Measurements from ENCODE around the gene ENPP7.

ENPP7 gene, protein sequence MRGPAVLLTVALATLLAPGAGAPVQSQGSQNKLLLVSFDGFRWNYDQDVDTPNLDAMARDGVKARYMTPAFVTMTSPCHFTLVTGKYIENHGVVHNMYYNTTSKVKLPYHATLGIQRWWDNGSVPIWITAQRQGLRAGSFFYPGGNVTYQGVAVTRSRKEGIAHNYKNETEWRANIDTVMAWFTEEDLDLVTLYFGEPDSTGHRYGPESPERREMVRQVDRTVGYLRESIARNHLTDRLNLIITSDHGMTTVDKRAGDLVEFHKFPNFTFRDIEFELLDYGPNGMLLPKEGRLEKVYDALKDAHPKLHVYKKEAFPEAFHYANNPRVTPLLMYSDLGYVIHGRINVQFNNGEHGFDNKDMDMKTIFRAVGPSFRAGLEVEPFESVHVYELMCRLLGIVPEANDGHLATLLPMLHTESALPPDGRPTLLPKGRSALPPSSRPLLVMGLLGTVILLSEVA

DNA sequence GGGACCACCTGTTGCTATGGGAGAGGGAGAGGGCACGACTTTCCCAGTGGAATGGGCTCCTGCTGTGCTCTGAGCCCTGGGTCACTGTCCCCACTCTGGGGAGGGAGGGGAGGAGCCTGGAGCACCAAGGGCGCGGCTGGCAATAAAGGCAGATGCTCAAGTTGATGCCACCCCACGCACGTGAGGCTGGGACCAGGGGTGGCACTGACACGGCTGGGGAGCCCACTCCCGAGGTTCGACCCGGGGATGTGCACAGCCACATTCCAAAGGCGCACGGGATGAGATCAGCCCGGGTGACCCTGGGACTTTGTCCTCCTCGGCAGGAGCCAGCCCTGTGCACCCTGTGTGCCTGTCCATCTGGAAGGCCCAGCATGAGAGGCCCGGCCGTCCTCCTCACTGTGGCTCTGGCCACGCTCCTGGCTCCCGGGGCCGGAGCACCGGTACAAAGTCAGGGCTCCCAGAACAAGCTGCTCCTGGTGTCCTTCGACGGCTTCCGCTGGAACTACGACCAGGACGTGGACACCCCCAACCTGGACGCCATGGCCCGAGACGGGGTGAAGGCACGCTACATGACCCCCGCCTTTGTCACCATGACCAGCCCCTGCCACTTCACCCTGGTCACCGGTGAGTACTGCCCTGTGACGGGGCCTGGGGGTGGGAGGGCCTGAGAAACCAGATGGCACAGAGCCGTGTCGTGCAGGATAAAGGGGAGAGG lies at the start of gene ENPP7:
ENPP7 (plus strand) TSS at position 175 of the 715 bp plus-strand sequence; CDS start at position 372, 197 bp downstream.
- no peak for DNase-seq

DNA sequence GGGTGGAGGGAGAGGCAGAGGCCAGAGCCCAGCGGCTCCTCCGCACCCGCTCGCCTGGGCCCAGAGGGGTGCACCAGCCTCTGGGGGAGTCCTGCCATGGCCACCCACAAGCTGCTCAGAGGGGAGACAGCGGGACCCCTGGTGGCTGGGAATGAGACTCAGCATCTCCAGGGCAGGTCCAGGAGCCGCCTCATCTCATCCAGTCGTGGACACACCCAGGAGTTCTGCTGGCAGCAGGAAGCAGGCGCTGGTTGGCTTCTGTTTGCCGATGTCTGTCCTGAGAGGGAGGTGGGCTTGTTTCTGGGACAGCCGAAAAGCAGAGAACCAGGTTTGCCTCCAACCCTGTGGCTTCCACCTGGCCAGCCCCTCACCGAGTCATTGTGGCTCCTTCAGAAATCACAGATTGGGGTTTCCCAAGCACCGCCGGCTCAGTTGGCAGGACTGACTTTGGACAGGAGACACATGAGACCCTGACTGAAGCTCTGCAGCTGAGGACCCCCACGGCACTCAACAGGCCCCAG lies 49.6 kb upstream of the ENPP7 start:
- no peak for DNase-seq

DNA sequence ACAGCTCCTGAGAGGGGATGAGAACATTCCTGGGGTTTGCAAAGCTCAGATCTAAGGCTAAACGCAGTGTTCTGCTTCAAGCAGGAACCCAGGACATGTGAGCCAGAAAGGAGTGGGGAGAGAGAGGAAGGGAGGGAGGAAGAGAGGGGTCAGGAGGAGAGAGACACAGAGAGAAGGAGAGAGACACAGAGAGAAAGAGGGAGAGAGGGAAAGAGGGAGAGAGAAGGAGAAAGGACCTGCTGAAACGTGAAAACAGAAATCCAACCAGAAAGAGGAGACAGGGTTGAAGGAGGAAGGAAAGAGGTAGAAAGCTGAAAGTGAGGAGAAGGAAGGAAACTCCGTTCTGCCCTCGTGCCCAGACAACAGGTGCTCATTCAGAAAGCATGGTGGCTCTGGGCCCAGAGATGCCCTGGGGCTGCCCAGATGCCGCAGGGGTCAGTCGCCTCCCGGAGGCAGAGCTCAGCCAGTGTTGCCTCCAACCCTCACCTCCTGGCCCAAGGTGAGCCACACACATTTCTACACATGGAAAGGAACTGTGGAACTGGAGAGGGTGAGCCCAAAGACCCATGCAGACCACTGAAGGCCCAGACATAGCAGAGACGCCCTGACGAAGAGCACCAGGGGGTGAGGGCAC lies 49.0 kb upstream of the ENPP7 start:
- DNase-seq, result no peak

DNA sequence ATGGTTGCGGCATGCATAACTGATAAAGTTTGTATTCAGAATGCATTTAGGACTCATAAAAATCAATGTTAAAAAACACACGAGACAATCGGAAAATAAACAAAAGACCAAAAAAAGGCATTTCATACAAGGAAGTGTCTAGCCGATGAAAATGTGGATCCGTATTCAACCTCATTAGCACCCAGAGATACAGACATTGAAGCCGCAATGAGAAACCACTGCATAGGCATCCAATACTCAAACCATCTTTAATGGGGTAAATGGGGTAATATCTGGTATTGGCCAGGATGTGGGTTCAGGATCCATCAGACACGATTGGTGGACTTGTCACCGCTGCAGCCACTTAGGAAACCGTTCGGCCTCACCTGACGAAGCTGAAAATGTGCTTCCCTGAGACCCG lies 47.4 kb upstream of the ENPP7 start:
- DNase-seq, result no peak

DNA sequence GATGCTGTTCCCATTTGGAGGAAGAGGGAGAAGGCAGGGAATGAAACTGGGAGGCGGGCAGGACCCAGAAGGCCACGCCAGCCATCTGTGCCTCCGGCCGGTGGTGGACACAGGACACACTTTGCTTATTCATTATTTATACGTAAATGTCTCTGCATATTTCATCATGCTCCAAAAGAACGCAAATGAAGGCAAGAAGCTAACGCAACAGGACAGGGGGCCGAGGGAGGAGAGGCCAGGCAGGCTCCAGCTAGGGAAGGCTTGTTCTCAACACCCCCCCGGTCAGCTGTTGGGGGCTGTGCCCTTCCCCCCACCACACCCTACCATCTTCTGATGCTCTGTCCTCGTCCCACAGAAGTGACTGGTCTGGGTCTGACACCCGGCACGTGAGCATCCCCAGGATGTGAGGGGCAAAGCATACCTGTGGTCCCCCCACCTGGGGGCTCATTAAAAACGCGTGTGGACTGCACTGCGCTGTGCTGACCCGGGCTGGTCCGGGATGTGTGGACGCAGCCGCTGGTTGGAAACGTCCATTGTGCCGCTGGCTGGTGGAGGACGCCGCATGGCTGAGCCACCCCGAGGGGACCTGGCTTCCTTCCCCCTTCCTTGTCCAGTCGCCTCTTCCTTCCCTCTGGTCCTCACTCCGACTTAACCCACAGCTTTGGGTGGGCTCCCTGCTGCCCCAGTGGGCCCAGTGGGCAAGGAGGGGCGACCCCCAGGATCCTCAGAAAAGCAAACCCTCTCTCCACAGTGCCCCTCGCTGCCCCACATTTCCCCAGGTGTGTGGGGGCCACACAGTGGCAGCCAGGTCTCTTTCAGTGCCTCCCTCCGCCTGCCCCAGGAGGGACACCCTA lies 46.4 kb upstream of the ENPP7 start:
- no peak for DNase-seq

DNA sequence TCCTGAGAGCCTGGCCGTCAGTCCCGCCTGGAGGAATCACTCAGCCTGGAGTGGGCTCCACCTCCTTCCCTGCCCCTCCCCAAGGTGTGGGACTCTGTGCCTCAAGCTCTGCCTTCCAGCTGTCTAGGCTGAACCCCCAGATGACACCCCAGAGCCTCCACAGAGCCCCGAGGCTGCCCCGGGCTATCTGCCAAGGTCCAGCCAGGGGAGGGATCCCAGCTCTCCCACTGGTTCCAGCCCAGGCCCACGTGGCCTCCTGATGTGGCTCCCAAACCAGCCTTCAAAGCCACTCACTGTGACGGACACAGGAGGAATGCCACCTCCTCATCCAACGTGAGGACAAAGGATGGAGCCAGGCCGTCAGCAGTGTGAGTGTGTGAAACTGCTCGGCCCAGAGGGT lies 45.6 kb upstream of the ENPP7 start:
- no peak for DNase-seq

DNA sequence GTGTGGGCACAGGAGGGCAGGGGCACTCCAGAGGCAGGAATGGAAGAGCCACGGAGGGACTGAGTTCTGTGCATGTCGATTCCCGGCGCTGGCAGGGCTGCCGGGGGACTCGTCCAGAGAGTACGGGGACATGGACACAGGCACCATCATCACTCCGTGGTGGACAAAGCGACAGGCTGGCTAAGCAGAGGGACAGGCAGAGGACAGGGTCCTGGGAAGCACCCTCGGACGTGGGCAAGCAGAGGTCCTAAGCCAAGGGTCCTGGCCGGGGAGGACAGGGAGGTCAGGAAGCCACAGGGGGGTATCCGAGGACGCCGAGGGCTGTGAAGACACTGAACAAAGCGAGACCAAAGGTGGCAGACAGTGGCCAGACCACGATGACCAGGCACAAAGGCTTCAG lies 44.3 kb upstream of the ENPP7 start:
- DNase-seq, result no peak

DNA sequence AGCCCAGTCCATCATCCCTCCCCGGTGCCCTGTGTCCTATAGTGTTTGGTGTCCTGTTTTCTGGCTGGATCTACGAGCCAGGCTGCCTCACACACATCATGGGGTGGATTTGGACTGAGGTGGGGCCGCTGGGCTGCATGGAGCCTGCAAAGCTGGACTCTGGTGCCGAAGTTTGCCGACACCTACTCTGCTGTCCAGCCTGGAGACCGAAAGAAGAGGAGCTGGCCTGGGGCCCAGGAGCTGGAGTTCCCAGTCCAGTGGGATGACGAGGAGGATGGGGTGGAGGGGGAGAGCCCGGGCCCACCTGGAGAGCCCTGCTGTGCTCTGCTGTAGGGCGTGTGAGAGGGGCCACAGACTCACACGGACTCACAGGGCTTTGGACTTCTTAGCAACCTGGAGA lies 40.3 kb upstream of the ENPP7 start:
- DNase-seq, result no peak

DNA sequence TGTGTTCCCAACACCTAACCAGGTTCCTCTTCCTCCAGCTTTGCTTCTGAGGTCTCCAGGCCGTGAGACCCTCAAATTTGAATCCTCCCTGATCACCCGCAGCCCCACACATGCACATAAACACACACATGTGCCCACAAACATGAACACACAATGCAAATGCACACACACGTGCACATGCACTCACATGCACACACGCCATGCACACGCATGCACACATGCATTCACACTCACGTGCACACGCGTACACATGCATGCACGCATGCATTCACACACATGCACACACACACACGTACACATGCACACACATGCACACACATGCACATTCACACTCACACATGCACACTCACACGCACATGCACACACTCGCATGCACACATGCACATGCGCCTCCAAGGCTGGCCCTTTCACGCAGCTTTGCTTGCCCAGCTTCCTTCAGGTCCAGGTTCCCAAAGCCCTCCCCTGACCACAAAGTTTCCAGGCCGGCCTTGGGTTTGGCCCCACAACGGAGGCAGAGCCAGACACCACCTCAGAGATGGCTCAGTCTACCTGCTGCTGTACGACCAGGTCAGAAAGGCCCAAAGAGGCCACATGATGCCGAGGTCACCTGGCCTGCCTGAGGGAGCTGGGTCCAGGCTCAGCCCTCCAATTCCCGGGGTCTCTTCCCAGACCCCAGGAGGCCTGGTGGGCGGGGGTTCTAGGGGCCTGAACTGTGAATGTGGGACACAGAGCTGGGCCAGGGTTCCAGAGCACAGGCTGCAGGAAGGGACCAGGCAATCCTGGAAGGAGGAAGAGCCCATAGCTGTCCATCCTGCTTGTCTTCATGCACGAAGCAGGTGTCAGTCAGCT lies 39.5 kb upstream of the ENPP7 start:
- no peak for DNase-seq

DNA sequence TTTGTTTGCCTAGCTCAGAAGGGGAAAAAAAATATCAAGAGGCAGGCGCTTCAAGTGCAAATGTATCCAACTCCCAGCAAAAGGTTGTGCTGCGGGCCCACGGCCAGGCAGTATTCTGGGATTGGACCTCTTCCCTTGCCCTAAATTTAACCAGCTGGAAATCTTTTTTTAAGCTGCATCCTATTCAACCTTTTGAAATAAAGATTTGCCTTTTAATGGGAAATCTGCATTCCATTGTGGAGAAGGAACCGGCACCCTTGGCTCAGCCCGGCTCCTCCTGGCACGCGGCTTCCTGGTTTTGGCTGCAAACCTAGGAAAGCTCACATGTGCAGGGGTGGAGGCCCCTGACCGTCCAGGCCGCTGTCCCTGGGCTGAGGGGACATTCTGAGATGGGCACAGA lies 38.8 kb upstream of the ENPP7 start:
- DNase-seq, result no peak

DNA sequence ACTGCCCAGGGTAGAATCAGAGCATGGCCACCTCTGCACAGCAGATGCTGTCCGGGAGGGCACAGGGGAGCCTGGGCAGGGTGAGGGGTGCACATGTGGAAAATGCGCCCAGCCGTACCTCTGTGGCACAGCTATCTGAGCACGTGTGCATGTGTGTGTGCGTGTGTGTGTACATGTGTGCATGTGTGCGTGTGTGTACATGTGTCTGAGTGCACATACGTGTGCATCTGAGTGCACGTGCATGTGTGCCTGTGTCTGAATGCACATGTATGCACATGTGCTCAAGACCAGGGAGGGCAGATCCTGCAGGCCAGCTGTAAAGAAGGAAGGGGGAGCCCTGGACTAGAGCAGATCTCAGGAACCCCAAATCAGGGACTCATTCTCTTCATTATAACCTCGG lies 37.3 kb upstream of the ENPP7 start:
- no peak for DNase-seq

DNA sequence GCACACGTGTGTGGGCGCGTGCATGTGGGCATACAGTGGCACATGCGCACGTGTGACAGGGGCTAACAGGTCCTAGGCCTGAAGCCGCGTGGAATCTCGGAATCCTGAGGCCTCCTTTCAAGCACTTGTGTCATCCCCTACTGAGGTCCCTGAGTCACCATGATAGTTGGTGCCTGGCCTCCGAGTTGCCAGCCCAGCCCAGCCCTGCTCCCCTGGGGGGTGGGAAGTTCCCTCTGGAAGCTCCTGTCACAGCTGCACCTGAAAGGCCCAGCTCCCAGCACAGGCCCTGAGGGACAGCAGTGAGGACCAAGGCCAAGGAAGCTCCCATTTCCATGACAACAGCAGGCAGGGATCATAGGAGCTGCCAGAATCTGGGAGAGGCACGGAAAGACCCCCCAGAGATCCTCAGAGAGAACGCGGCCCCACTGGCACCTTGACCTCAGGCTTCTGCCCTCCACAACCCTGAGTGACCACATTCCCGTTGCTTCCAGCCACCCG lies 35.4 kb upstream of the ENPP7 start:
- no peak for DNase-seq

DNA sequence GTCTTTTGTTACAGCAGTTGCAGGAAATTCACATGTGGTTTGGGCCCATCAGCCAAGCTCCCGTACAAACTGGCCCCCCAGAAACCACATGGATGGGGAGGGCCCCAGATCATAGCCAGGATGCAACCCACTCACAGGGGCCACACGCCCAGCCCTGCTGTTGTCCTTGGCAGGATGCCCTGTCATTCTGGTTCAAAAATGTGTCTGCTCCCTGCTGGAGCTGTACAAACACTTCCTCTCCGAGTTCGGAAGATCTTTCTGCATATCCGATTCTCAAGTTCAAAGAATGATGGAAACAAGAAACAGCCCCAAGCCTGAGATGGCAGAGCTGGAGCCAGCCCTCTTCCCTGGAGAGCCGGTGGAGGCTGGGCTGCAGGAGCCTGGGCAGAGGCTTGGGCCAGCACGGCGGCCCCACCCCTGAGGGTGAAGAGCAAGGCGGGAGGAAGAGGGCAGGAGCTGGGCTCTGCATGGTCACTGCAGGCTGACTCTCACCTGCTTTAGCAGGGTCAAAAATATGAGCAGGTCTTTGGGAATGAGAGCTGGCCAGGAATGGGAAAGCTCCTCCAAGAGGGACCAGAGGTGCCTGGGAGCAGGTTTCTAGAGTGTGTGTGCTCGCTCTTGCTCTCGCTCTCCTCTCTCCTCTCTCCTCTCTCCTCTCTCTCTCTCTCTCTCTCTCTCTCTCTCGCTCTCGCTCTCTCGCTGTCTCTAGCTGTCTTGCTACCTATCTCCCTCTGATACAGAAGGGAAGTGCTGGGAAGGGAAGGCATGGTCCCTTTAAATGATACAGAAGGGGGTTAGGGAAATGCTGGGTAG lies 34.7 kb upstream of the ENPP7 start:
- DNase-seq, result no peak

DNA sequence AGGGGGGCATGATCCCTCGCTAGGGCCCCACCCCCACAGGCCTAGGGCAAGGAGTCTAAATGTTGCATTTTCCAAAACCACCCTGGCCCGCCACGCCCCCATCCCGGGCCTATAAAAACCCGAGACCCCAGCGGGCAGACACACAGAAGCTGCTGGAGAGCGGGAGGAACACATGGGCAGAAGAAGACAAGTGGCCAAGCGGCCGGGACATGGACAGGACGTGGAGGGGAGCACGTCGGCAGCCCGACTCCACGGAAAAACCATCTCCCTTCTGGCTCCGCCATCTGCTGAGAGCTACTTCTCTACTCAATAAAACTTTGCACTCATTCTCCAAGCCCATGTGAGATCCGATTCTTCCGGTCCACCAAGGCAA lies 34.1 kb upstream of the ENPP7 start:
- no peak for DNase-seq

DNA sequence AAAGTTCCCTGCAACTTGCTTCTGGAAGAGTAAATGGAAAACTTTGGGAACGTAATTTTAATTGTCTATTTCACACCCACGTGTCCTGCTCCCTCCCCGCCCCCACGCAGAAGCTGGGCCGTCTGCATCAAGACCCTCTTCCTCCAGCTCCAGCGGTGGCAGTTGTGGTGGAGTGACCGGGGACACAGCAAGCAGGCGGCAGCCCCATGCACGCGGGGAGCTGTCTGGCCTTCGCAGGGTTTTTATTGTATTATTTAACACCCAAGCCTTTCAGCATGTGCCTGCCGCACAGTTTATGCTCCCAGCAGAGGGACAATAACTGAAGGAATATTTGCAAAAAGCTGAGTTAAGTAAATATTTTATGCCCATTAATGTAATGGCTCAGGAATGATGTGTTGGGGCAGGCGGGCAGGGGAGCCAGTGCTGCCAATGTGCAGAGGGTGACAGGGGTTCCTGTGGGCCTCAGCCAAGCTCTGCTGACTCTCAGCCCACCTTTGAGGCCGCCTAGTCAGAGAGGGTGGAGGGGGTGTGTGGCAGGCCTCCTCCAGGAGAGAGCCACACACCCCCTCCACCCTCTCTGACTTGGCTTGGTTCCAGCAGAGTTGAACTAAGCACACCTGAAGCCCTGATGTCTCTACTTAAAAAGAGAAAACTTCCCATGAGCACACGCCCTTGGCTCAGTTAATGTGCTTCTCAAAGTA lies 32.4 kb upstream of the ENPP7 start:
- no peak for DNase-seq

DNA sequence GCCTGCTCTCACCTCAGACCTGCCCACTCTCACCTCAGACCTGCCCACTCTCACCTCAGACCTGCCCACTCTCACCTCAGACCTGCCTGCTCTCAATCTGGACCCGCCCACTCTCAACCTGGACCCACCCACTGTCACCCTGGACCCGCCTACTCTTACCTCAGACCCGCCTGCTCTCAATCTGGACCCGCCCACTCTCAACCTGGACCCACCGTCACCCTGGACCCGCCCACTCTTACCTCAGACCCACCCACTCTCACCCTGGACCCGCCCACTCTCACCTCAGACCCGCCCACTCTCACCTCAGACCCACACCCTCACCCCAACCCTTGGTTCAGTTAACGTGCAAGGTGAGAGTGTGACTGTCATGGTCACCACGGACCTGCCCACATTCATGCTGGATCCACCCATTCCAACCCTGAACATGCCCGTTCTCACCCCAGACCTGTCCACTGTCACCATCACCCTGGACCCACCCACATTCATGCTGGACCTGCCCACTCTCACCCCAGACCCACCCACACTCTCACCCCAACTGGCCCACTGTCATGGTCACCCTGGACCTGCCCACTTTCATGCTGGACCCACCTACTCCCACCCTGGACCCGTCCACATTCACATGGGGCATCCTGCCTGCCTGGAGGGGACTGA lies 31.2 kb upstream of the ENPP7 start:
- no peak for DNase-seq

DNA sequence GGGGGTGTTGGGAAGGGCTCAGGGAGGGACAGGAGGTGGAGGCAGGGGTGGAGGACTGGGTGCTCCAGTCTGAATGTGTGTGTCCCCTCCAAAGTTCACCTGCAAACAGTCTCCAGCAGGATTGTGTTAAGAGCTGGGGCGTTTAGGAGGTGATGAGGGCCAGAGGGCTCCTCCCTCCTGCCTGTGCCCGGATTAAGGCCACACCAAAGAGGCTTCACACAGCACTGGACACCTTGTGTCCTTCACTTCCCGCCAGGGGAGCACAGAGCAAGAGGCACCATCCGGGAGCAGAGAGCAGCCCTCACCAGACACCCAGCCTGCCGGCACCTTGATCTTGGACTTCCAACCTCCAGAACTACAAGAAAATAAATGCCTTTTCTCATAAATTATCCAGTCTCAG lies 30.2 kb upstream of the ENPP7 start:
- DNase-seq, result no peak

DNA sequence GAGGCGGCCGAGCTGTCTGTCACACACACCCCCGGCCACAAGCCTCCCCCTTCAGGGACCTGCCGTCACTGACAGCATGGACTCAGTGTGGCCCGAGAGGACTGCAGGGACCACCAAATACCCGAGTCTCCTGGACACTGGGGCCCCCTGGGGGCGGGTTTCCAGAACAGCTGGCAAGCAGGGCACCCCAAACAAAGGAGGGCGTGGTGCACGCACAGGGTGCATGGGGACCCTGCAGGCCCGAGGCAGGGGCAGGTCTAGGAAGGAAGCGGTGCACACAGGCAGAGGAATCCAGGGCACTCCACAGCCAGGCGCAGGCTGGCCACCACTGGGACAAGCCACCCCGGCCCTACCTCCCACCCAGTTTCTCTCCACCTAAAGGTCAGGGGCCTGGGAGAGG lies 28.7 kb upstream of the ENPP7 start:
- no peak for DNase-seq

DNA sequence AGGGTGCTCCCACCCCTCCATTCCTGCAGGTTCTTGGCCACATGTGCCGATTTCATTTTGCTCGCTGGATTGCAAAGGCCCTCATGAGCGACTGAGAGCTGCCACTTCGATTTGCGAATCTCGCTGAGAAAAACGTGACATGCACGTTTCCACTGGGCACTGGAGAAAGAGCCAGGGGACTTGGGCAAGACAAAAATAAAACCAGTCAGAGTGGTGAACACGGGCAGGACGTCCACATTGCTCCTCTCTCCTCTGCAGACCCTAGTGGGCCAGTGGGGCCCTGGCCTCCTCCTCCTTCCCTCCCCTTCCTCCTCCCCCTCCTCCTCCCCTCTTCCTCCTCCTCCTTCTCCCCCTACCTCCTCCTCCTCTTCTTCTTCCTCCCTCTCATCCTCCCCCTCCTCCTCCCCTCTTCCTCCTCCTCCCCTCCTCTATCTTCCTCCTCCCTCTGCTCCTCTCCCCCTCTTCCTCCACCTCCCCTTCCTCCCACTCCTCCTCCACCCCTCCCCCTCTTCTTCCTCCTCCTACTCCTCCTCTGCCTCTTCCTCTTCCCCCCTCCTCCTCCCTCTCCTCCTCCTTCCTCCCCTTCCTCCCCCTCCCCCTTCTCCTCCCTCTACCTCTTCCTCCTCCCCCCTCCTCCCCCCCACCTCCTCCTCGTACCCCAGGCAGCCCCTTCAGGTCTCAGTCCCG lies 28.1 kb upstream of the ENPP7 start:
- DNase-seq, result no peak
